Endothelial cell (in vitro differentiated cells): ENCODE results near the gene CTNNA2. TPM values are rescaled to one million over a fixed set of nuclear protein-coding genes. Genes with fewer than 3 reads are reported as not detected.

Experiments
- DNase-seq: peaks from one replicate; pipeline ENCODE4 v3.0.0; 2021; ENCODE audit warnings: low spot score
- H3K27ac Mint-ChIP-seq: one replicate; pipeline ENCODE4 v1.8.0; 2021; ENCODE audit warnings: mixed read lengths, inconsistent platforms; ENCODE audit not compliant: unreplicated experiment
- H3K27me3 Mint-ChIP-seq: one replicate; pipeline ENCODE4 v1.8.0; 2021; ENCODE audit warnings: mild to moderate bottlenecking, moderate library complexity, mixed read lengths, inconsistent platforms; ENCODE audit not compliant: unreplicated experiment
- H3K36me3 Mint-ChIP-seq: one replicate; pipeline ENCODE4 v1.8.0; 2021; ENCODE audit warnings: mild to moderate bottlenecking, low read depth, mixed read lengths, inconsistent platforms; ENCODE audit not compliant: unreplicated experiment
- H3K4me1 Mint-ChIP-seq: one replicate; pipeline ENCODE4 v1.8.0; 2021; ENCODE audit warnings: mild to moderate bottlenecking, mixed read lengths, inconsistent platforms; ENCODE audit not compliant: unreplicated experiment
- H3K4me3 Mint-ChIP-seq: one replicate; pipeline ENCODE4 v1.8.0; 2021; ENCODE audit warnings: mild to moderate bottlenecking, mixed read lengths, inconsistent platforms; ENCODE audit not compliant: unreplicated experiment
- H3K9me3 Mint-ChIP-seq: one replicate; pipeline ENCODE4 v1.8.0; 2021; ENCODE audit warnings: mixed read lengths, inconsistent platforms; ENCODE audit not compliant: unreplicated experiment
- CTCF ChIP-seq: fragments of 200-600 bp; sonication (generic); IDR thresholded peaks from one replicate; pipeline ENCODE4 v1.5.0; 2021; ENCODE audit warnings: antibody characterized with exemption; ENCODE audit not compliant: unreplicated experiment
- total RNA-seq: library from RNA; stranded (reverse); fragmentation: NEBNext Ultra II Directional; extraction: Animal tissue kit (Norgen Biotek cat#: 25700); gene quantifications from one replicate; pipeline ENCODE4 v1.2.1, GENCODE V29; 2021; ENCODE audit not compliant: unreplicated experiment

CTNNA2 gene
- total RNA-seq, 1 donor from 2014 or later, result 4.7 TPM

- H3K4me1 Mint-ChIP-seq, result no peaks in the 10 kb centered on the region
- H3K27ac Mint-ChIP-seq, result no peak overlapping the region
- H3K27me3 Mint-ChIP-seq, result no peaks in the 10 kb centered on the region
- no peak for TF ChIP-seq CTCF
- H3K36me3 Mint-ChIP-seq, result no peaks in the 10 kb centered on the region
- H3K4me3 Mint-ChIP-seq, result no peak overlapping the region
- DNase-seq, result no peak
- no peaks in the 10 kb centered on the region for H3K9me3 Mint-ChIP-seq
Observed at GRCh38 chr2:80403081-80403480, 890.2 kb downstream of the CTNNA2 start.

GRCh38 chr2:80407377-80407776 is 894.5 kb downstream of the CTNNA2 start:
- no peaks in the 10 kb centered on the region for H3K27me3 Mint-ChIP-seq
- H3K27ac Mint-ChIP-seq, result no peak overlapping the region
- TF ChIP-seq CTCF, result no peak
- no peak for DNase-seq
- no peaks in the 10 kb centered on the region for H3K9me3 Mint-ChIP-seq
- H3K36me3 Mint-ChIP-seq, result no peaks in the 10 kb centered on the region
- H3K4me3 Mint-ChIP-seq, result no peak overlapping the region
- no peaks in the 10 kb centered on the region for H3K4me1 Mint-ChIP-seq

- no peak overlapping the region for H3K4me3 Mint-ChIP-seq
Observed at GRCh38 chr2:80410346-80410745, 897.5 kb downstream of the CTNNA2 start.

GRCh38 chr2:80413136-80413535 is 900.3 kb downstream of the CTNNA2 start:
- no peak for TF ChIP-seq CTCF
- peaks cover 5% of the 10 kb centered on the region for H3K9me3 Mint-ChIP-seq
- H3K27me3 Mint-ChIP-seq, result no peaks in the 10 kb centered on the region
- no peak overlapping the region for H3K27ac Mint-ChIP-seq
- peaks cover 5% of the 10 kb centered on the region for H3K36me3 Mint-ChIP-seq
- no peak overlapping the region for H3K4me3 Mint-ChIP-seq
- no peaks in the 10 kb centered on the region for H3K4me1 Mint-ChIP-seq
- DNase-seq, result no peak

More at GRCh38 chr2:80410346-80410745, 897.5 kb downstream of the CTNNA2 start:
- Mint-ChIP-seq H3K4me1 (no peaks in the 10 kb centered on the region), H3K9me3 (peaks cover 5% of the 10 kb centered on the region), H3K27ac (no peak overlapping the region), H3K27me3 (no peaks in the 10 kb centered on the region), H3K36me3 (peaks cover 5% of the 10 kb centered on the region)
- TF ChIP-seq CTCF, result no peak
- DNase-seq, result no peak

GRCh38 chr2:80417737-80418136 is 904.9 kb downstream of the CTNNA2 start:
- Mint-ChIP-seq H3K27ac (no peak overlapping the region), H3K4me1 (no peaks in the 10 kb centered on the region), H3K9me3 (peaks cover 5% of the 10 kb centered on the region), H3K36me3 (peaks cover 5% of the 10 kb centered on the region), H3K4me3 (no peak overlapping the region), H3K27me3 (no peaks in the 10 kb centered on the region)
- TF ChIP-seq CTCF, result no peak
- no peak for DNase-seq
